ENCODE data around the gene LHFPL2.
"Not testable (repeated sequence)": the region's sequence is repeated elsewhere in the genome, so short reads cannot be mapped to it uniquely, and the experiment has no call there.

Gene LHFPL2

DNA sequence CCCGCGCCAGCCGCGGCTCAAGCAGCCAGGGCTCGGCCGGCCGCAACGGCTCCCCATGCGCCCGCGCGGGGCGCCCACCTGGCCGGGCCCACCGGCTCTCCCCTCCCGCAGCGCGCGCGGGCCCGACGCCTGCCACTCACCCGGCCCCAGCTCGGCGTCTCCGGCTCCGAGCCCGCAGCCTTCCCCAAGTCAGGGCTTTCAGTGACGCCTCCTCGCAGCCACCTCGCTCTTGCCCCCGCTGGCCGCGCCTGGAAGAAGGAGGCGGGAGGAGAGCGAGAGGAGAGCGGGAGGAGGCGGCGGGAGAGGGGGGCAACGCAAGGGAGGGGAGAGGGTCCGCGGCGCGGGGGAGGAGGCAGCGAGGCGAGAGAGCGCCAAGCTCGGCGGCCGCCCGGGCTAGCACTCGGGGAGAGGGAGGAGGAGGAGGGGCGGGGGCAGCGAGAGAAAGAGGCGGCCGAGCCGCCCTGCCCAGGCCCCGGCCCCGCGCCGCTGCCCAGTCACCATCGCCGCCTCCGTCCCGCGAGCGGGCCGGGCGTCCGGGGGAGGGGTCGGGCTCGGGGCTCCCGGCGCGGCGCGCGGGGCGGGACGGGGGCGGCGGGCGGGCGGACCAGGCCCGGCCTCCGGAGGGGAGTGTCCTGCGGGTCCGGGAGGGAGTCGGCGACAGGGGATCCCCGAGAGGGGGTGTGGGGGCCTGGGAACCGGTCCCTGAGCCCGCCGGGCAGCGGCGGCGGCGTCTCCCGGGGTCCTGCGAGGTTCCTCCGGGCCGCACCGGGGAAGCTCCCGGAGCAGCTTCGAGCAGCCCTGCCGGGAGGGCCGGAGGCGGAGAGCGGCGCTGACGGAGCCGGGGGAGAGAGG is at the start of gene LHFPL2:
LHFPL2 (minus strand) TSS at position 414 of the 852 bp plus-strand sequence. CDS start 138,559 bp downstream, outside the sequence.
- no peak for DNase-seq (ENCODE audit: low read depth, low spot score)

GRCh38 chr5:78696637-78697036 is 48.1 kb upstream of the LHFPL2 start:
- no peak for DNase-seq (ENCODE audit: low read depth, low spot score)

GRCh38 chr5:78696052-78696451 is 47.5 kb upstream of the LHFPL2 start:
- DNase-seq (ENCODE audit: low read depth, low spot score), result not testable (repeated sequence)

DNA sequence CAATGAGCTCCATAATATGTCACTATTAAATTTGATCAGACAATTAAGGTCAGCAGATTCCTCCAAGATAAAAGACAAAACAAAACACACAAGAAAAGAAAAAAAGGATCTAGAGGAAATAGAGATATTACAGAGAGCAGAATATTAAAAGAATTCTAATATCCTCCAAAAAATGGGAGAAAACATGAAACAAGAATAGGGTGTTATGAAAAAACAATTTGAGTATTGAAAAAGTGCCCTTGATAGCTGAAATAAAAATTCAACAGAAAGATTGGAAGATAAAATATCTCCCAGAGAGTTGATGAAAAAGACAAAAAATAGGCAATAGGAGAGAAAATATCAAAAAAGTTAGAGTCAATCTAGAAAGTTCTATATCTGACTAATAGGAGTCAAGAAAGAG is 44.8 kb upstream of the LHFPL2 start:
- no peak for DNase-seq (ENCODE audit: low read depth, low spot score)

DNA sequence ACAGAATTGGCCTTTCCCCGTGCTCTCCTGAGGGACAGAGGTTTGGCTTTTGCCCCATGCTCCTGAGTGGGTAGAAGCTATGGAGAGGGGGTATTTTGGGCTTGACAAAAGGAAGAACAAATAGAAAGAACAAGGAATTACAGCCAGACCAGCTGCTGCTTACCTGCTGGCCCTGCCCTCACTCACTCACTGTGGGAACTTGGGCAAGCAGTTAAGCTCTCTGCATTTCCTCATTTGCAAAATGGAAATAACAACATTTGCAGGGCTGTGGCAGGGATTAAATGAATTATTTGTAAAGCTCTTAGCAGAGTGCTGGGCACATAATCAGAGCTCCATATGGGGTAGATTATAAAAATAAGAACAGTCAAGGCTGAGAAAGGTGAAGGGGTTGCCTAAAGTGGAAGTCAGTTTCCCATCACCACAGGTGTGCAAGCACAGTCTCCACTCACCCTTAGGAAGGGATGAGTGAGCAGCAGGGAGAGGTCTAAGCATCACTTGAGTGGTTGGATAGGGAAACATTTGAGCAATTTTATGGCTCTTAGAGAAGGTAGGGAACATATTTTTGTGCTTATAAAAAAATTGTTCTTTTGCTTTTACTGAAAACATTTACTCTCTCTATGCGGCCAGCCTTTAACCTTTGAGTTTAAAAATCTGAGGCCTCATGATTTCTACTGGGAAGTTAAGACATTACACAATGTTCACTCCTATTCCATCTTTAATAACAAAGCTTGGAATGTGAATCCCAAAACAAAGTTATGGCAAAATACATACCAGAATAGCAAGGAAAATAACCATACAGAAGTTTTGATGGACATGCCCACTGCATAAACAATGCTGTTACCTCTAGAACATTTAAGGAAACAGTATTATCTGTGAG is 42.8 kb upstream of the LHFPL2 start:
- peak; percentile 62 for DNase-seq (ENCODE audit: low read depth, low spot score)

- DNase-seq (ENCODE audit: low read depth, low spot score), result no peak
Measured at GRCh38 chr5:78690253-78690972, 41.8 kb upstream of the LHFPL2 start.

GRCh38 chr5:78689540-78690252 is 41.1 kb upstream of the LHFPL2 start:
- no peak for DNase-seq (ENCODE audit: low read depth, low spot score)

GRCh38 chr5:78687514-78687913 is 38.9 kb upstream of the LHFPL2 start:
- not testable (repeated sequence) for DNase-seq (ENCODE audit: low read depth, low spot score)

DNA sequence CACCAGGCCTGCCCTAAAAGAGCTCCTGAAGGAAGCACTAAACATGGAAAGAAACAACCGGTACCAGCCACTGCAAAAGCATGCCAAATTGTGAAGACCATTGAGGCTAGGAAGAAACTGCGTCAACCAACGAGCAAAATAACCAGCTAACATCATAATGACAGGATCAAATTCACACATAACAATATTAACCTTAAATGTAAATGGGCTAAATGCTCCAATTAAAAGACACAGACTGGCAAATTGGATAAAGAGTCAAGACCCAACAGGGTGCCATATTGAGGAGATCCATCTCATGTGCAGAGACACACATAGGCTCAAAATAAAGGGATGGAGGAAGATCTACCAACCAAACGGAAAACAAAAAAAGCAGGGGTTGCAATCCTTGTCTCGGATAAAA is 35.3 kb upstream of the LHFPL2 start:
- not testable (repeated sequence) for DNase-seq (ENCODE audit: low read depth, low spot score)

- DNase-seq (ENCODE audit: low read depth, low spot score), result no peak
Measured at GRCh38 chr5:78679905-78680304, 31.3 kb upstream of the LHFPL2 start.

GRCh38 chr5:78677777-78678668 is 29.5 kb upstream of the LHFPL2 start:
- no peak for DNase-seq (ENCODE audit: low read depth, low spot score)

GRCh38 chr5:78675956-78676730 is 27.6 kb upstream of the LHFPL2 start:
- no peak for DNase-seq (ENCODE audit: low read depth, low spot score)

GRCh38 chr5:78673827-78674226 is 25.3 kb upstream of the LHFPL2 start:
- DNase-seq (ENCODE audit: low read depth, low spot score), result not testable (repeated sequence)

- no peak for DNase-seq (ENCODE audit: low read depth, low spot score)
Measured at GRCh38 chr5:78672154-78672553, 23.6 kb upstream of the LHFPL2 start.

DNA sequence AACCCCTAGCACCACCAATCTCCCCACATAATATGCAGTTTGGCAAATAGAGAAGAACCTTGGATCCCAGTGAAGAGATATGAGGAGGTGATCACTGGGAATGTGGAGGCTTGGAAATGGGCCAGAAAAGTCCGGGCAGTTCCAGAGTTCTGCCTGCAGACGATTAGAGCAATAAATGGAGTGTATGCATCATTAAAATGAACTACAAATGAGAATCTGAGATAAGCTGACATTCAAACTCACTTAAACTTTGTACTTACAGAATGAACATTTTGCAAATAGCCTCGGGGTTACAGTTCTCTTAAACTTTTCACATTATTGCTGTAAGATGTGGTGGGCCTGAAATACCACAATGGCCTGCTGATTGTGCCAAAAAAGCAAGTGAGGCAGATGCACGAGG is 23.0 kb upstream of the LHFPL2 start:
- DNase-seq (ENCODE audit: low read depth, low spot score), result no peak

DNA sequence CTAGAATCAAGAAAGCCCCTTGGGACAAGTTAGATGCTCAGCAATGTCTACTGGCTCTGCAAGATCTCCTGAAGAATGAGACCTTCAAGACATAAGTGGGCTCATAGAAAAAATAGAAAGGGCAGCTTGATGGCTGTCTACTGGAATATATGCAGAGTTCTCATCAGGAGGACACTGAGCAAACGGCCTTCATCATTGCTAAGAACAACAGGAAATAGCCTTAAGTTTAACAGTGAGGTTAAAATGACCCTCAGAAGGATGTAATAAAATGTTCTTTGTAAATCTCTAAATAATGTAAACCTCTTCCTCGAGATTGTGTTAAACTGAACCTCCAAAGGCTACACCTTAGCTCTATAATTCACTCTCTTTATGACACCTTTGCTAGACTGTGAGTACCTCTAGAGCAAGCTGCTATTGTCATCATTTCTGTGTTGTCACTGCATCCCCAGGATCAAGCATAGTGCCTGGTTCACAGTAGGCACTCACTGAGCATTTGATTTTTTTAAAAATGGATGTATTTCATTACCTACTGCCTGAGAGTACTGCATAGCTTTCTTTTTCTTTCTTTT is 22.2 kb upstream of the LHFPL2 start:
- DNase-seq (ENCODE audit: low read depth, low spot score), result no peak

GRCh38 chr5:78669331-78669730 is 20.8 kb upstream of the LHFPL2 start:
- DNase-seq (ENCODE audit: low read depth, low spot score), result no peak

- DNase-seq (ENCODE audit: low read depth, low spot score), result no peak
Measured at GRCh38 chr5:78667461-78668103, 19.0 kb upstream of the LHFPL2 start.

GRCh38 chr5:78666975-78667374 is 18.4 kb upstream of the LHFPL2 start:
- not testable (repeated sequence) for DNase-seq (ENCODE audit: low read depth, low spot score)

Measured in smooth muscle cell of the brain vasculature (primary cell).